Measurements from ENCODE around the gene RASSF6. TPM values are rescaled to one million over a fixed set of nuclear protein-coding genes. Genes with fewer than 3 reads are reported as not detected.

The RASSF6 gene
- total RNA-seq, 2 donors from 2014 or later, result 13.8 to 38.9 TPM

DNA sequence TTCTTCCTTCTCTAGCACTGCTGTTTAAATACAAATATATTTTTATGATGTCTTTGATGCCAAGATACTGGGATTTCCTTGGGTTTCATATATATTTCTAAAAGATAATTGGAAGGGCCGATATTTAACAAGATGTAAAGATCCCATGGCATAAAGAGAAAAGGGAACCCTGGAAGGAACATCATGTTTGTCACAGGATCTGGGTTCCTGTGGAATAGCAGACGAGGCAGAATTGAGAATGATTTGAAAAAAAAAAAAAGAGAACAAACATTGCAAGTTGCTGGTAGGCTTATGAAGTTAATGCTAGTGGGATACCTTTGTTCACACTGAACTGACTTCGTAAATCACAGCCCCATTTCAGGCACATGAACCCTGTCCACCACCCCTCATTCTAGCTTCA, 33.6 kb downstream of the RASSF6 start:
- Histone ChIP-seq H3K4me1 (no peaks in the 10 kb centered on the region), H3K36me3 (no peaks in the 10 kb centered on the region), H3K27me3 (no peaks in the 10 kb centered on the region), H3K4me3 (no peak overlapping the region), H3K27ac (no peak overlapping the region), H3K9ac (ENCODE audit: low read depth in 2 of 2, low read length in 2 of 2) (no peak overlapping the region), H3K9me3 (no peaks in the 10 kb centered on the region)
- intact Hi-C loops (cut with DNase I), result no loop called here
- no peak for DNase-seq
- TF ChIP-seq, protein P1, sequence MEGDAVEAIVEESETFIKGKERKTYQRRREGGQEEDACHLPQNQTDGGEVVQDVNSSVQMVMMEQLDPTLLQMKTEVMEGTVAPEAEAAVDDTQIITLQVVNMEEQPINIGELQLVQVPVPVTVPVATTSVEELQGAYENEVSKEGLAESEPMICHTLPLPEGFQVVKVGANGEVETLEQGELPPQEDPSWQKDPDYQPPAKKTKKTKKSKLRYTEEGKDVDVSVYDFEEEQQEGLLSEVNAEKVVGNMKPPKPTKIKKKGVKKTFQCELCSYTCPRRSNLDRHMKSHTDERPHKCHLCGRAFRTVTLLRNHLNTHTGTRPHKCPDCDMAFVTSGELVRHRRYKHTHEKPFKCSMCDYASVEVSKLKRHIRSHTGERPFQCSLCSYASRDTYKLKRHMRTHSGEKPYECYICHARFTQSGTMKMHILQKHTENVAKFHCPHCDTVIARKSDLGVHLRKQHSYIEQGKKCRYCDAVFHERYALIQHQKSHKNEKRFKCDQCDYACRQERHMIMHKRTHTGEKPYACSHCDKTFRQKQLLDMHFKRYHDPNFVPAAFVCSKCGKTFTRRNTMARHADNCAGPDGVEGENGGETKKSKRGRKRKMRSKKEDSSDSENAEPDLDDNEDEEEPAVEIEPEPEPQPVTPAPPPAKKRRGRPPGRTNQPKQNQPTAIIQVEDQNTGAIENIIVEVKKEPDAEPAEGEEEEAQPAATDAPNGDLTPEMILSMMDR (IDR thresholded peaks at IDR 0.05), result no peak

DNA sequence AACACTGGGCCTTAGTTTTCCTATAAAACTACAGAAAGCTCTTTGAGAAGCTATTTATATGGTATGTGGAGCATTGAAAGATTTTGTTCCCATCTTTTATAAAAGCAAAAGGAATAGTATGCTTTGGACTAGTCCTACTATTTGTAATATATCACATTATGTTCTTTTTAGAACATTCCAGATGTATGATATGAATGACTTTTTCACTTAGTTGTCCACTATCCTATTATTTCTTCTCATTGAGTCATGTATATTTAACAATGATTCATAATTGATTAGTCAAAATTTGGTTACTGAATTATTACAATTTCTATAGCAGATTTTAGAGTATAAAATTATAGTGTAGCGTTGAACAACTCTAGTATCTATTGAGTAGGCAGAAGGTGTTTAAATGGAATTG, 34.2 kb downstream of the RASSF6 start:
- no peak overlapping the region for H3K4me3 ChIP-seq

DNA sequence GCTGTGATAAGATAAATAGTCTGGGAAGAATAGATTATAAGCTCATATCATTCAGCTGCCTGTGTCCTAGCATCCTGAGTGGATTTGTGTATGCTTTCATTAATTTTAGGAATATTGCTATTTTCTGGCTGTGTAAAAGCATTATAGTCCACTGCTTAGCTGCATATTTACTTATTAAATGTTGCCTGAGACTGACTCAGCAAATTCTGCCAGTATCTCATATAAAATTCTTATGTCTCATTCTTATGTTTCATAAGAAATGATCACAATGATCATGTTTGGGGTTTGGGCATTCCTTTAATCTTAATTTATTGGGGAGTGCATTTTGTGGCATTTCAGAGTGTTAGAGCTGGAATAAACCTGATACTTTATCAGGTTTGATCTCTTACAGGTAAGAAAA, 34.9 kb downstream of the RASSF6 start:
- intact Hi-C loops (cut with DNase I), result no loop called here
- no peak for DNase-seq
- Histone ChIP-seq H3K36me3 (no peaks in the 10 kb centered on the region), H3K9ac (ENCODE audit: low read depth in 2 of 2, low read length in 2 of 2) (no peak overlapping the region), H3K4me3 (no peak overlapping the region), H3K9me3 (no peaks in the 10 kb centered on the region), H3K27me3 (no peaks in the 10 kb centered on the region), H3K27ac (no peak overlapping the region), H3K4me1 (no peaks in the 10 kb centered on the region)
- TF ChIP-seq, protein P1 (IDR thresholded peaks at IDR 0.05), result no peak

More for the DNA sequence above, 34.2 kb downstream of the RASSF6 start:
- no peak overlapping the region for H3K27ac ChIP-seq
- H3K4me1 ChIP-seq, result no peaks in the 10 kb centered on the region
- H3K9me3 ChIP-seq, result no peaks in the 10 kb centered on the region
- no peaks in the 10 kb centered on the region for H3K27me3 ChIP-seq
- no peaks in the 10 kb centered on the region for H3K36me3 ChIP-seq
- DNase-seq, result no peak
- intact Hi-C loops (cut with DNase I), result no loop called here
- TF ChIP-seq, protein P1 (IDR thresholded peaks at IDR 0.05), result no peak
- no peak overlapping the region for H3K9ac ChIP-seq (ENCODE audit: low read depth in 2 of 2, low read length in 2 of 2)

DNA sequence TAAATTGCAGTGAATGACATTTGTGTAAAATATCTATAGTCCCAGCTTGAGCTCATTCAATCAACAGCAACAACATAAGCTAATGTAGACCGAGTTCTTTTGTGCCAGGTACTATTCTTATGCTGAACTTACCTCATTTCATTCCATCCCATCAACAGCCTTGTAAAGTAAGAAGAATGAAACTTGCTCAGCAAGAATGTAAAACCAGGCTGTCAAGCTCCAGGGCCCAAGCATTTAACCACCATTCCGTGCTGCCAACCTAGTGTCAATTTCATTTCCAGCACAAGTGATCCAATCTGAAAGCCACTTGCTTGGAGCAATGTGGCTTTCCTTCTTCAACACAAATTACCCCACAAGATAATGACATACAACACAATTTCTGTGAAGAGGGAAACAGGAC, 36.6 kb downstream of the RASSF6 start:
- H3K9ac ChIP-seq (ENCODE audit: low read depth in 2 of 2, low read length in 2 of 2), result no peak overlapping the region
- H3K27ac ChIP-seq, result no peak overlapping the region
- H3K27me3 ChIP-seq, result no peaks in the 10 kb centered on the region
- TF ChIP-seq, protein P1 (IDR thresholded peaks at IDR 0.05), result no peak
- no peaks in the 10 kb centered on the region for H3K36me3 ChIP-seq
- H3K4me3 ChIP-seq, result no peak overlapping the region
- no peaks in the 10 kb centered on the region for H3K4me1 ChIP-seq
- intact Hi-C loops (cut with DNase I), result no loop called here
- DNase-seq, result no peak
- H3K9me3 ChIP-seq, result no peaks in the 10 kb centered on the region

DNA sequence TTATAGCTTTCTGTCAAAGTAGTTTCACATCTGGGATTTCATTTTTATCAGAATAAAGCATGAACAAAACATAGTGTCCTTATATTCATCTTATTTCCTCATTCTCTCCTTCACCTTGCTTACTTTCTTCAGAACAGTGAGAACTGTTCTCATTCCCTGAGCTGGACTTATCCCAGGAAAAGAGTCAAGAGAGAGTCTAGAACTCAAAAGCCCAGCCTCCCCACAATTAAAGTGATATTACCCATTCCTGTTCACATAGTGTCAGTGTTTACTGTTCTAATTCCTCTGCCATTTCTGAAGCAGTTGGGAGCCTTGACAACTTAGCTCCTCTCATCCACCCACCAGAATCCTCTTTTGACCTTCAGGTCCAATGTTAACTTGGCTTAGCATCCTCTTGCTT, 42.9 kb downstream of the RASSF6 start:
- Histone ChIP-seq H3K4me1 (no peaks in the 10 kb centered on the region), H3K4me3 (no peak overlapping the region), H3K27me3 (no peaks in the 10 kb centered on the region), H3K9ac (ENCODE audit: low read depth in 2 of 2, low read length in 2 of 2) (no peak overlapping the region), H3K27ac (no peak overlapping the region), H3K36me3 (no peaks in the 10 kb centered on the region), H3K9me3 (no peaks in the 10 kb centered on the region)
- TF ChIP-seq, protein P1 (IDR thresholded peaks at IDR 0.05), result no peak
- intact Hi-C loops (cut with DNase I), result no loop called here
- no peak for DNase-seq

DNA sequence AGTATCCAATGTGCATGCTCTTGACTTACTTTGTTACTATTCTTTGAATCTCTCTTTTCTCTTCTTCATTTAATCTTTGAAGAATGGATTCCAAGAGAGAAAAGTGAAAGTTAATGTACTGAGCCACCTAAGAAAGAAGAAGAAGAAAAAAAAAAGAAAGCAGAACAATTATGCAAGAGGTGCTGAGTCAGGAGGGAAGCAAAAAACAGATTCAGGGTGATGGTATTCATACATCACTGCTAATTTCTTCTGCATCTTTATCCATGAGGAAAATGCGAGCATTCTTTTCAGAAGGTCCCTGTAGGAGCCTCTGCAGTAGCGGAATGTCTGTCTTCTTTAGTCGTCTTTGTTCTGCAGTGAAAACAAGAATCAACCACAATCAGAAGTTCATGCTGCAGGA, 43.9 kb downstream of the RASSF6 start:
- no peak for DNase-seq
- TF ChIP-seq, protein P1 (IDR thresholded peaks at IDR 0.05), result no peak
- Histone ChIP-seq H3K4me1 (no peaks in the 10 kb centered on the region), H3K4me3 (no peak overlapping the region), H3K9me3 (no peaks in the 10 kb centered on the region), H3K36me3 (no peaks in the 10 kb centered on the region), H3K27me3 (no peaks in the 10 kb centered on the region), H3K27ac (no peak overlapping the region), H3K9ac (ENCODE audit: low read depth in 2 of 2, low read length in 2 of 2) (no peak overlapping the region)
- intact Hi-C loops (cut with DNase I), result no loop called here

Data from colonic mucosa (tissue), 4 donors.